Body of pancreas (tissue), 4 donors: ENCODE results near the gene PCGF3. TPM values are rescaled to one million over a fixed set of nuclear protein-coding genes. Genes with fewer than 3 reads are reported as not detected.
"Not testable (repeated sequence)": the region's sequence is repeated elsewhere in the genome, so short reads cannot be mapped to it uniquely, and the experiment has no call there.

Experiments used
- ATAC-seq: fragments of 150-250 bp; one replicate; pipeline ENCODE4 v1.9.1; 2016
- DNase-seq, 4 donors: peaks; one replicate each; pipeline ENCODE4 v3.0.0-alpha.2; 2019
- H3K27ac ChIP-seq, 4 donors: fragments of 200-600 bp; sonication (generic); 1 replicate in 3 of 4; 2 replicates in 1 of 4; pipeline versions ENCODE4 v1.5.1 to v1.6.1; 2016 to 2019; ENCODE audit warnings: mild to moderate bottlenecking in 1 of 4, mixed read lengths in 1 of 4, moderate library complexity in 1 of 4
- H3K27me3 ChIP-seq, 2 donors: fragments of 200-600 bp; sonication (generic); one replicate each; pipeline ENCODE4 v1.6.0; 2016; ENCODE audit warnings: mild to moderate bottlenecking in 1 of 2
- H3K36me3 ChIP-seq, 2 donors: fragments of 200-600 bp; sonication (generic); replicated peaks in 1 of 2; 2 replicates each; pipeline ENCODE4 v1.5.1; 2016; ENCODE audit warnings: low read depth in 2 of 2; ENCODE audit not compliant: insufficient read depth in 1 of 2
- H3K4me1 ChIP-seq: fragments of 200-600 bp; sonication (generic); one replicate; pipeline ENCODE4 v1.6.0; 2016
- H3K4me3 ChIP-seq, 2 donors: fragments of 200-600 bp; sonication (generic); 1 replicate in 1 of 2; 2 replicates in 1 of 2; pipeline ENCODE4 v1.5.1; 2016 to 2019
- H3K9me3 ChIP-seq, 3 donors: fragments of 200-600 bp; sonication (generic); 1 replicate in 2 of 3; 2 replicates in 1 of 3; pipeline ENCODE4 v1.5.1; 2016
- CTCF ChIP-seq, 7 experiments: fragments of 450-650 bp in 4 of 7; fragments of 200-600 bp in 3 of 7; sonication (generic) in 3 of 7; IDR thresholded peaks; one replicate each; pipeline ENCODE4 v1.5.1; 2016 to 2019; ENCODE audit warnings: antibody characterized with exemption in 7 of 7
- POLR2A ChIP-seq, 3 donors: fragments of 450-650 bp; IDR thresholded peaks; one replicate each; pipeline ENCODE4 v1.6.1; 2016; ENCODE audit warnings: antibody characterized with exemption in 3 of 3, mild to moderate bottlenecking in 2 of 3
- WGBS, 2 donors: methylation state at CpG; one replicate each; pipeline ENCODE4 v1.1.5; 2017; 5-methylcytosine and 5-hydroxymethylcytosine counted together
- intact Hi-C: fragments of 100-400 bp; cut with DNase I; formaldehyde crosslinking; loops from one replicate; pipeline ENCODE4 v1.15.1; 2023
- total RNA-seq, 2 donors: library from RNA; depleted of rRNA; stranded (reverse); fragments of >200 nt; gene quantifications; one replicate each; pipeline ENCODE4 v1.1.0, GENCODE V29; 2016

Gene PCGF3
- total RNA-seq, 2 donors from 2014 or later = 16.8 to 31.1 TPM

DNA sequence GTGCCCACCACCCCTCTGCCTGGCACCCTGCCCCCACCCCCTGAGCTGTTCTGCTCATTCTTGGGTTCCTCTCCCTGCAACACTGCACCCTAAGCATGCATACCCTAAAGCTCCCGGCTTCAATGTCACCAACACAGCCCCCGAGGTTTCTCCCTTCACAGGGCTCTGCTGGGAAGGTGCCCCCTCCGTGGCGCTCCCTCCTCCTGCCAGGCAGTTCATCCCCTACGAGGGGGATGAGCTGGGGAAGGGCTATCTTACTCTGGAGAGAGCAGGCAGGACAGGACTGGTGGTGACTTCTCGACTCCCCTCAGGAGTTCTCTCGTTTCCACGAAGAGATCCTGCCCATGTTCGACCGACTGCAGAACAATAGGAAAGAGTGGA, 38.1 kb upstream of the PCGF3 start:
- Histone ChIP-seq H3K36me3 (peaks cover 0 to 3% of the 10 kb centered on the region in 2 donors), H3K27me3 (no peaks in the 10 kb centered on the region), H3K4me1 (peaks cover 13% of the 10 kb centered on the region), H3K4me3 (no peak overlapping the region), H3K27ac (no peak overlapping the region), H3K9me3 (no peaks in the 10 kb centered on the region)
- intact Hi-C loops = no loop called here
- WGBS, 2 donors = 48 to 62% methylated on average over 9 to 10 of the region's 10 CpGs
- TF ChIP-seq POLR2A (IDR thresholded peaks at IDR 0.05) (no peak), CTCF (IDR thresholded peaks at IDR 0.05) (no peak)
- ATAC-seq = no peak
- peak in 1 of 4 donors; percentile 10 for DNase-seq

DNA sequence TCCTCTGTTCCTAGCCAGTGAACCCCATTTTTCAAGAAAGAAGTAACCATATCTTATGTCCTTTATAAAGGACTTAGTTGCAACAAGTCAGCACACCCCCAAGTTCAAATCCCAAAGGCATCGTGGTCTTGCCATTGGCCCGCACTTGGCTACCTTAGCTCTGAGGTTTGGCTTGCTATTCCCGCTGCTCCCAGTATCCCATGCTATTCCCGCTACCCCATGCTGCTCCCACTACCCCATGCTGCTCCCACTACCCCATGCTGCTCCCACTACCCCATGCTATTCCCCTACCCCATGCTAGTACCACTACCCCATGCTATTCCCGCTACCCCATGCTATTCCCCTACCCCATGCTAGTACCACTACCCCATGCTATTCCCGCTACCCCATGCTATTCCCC, 37.4 kb upstream of the PCGF3 start:
- H3K27ac ChIP-seq, H3K27me3 ChIP-seq, H3K9me3 ChIP-seq, H3K4me3 ChIP-seq, DNase-seq, ATAC-seq, H3K36me3 ChIP-seq, intact Hi-C loops: not testable (repeated sequence)
- peaks cover 15% of the 10 kb centered on the region for H3K4me1 ChIP-seq
- WGBS, 2 donors = 86 to 91% methylated on average over 6 of the region's 6 CpGs

DNA sequence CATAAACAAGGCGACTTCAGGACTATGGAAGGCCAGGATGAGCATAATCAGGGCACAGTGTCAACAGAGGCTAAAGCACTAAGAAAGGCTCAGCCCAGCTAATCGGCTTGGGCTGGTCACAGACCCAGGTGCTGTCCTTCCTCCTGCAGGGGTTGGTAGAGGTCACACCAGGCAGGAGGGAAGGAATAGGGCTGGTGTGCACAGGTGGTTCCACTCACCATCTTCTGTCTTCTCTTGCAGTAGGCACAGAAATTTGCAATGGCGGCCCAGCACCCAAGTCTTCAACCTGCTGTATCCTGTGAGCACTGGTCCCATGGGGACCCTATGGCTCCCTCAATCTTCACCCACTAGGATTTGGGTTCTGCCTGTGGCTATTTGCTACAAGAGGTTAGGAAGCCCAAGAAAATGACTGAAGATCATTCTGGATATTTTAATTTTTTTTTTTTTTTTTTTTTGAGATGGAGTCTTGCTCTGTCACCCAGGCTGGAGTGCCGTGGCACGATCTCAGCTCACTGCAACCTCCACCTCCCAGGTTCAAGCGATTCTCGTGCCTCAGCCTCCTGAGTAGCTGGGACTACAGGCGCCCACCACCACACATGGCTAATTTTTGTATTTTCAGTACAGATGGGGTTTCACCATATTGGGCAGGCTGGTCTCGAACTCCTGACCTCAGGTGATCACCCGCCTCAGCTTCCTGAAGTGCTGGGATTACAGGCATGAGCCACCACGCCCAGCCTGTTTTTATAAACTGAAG, 35.6 kb upstream of the PCGF3 start:
- DNase-seq, H3K27ac ChIP-seq, ATAC-seq, H3K4me3 ChIP-seq, H3K27me3 ChIP-seq, H3K9me3 ChIP-seq, intact Hi-C loops, H3K36me3 ChIP-seq: not testable (repeated sequence)
- peaks cover 12% of the 10 kb centered on the region for H3K4me1 ChIP-seq
- 90 to 91% methylated on average over 11 of the region's 11 CpGs for WGBS, 2 donors

GRCh38 chr4:671769-672168, 33.9 kb upstream of the PCGF3 start:
- no peak overlapping the region for H3K27ac ChIP-seq
- H3K27me3 ChIP-seq = no peaks in the 10 kb centered on the region
- H3K9me3 ChIP-seq = no peaks in the 10 kb centered on the region
- intact Hi-C loops = no loop called here
- H3K4me1 ChIP-seq = peaks cover 25% of the 10 kb centered on the region
- ATAC-seq = no peak
- 100% methylated on average over 3 of the region's 3 CpGs; no CpG with 5 or more reads in 1 of the 2 donors for WGBS, 2 donors
- DNase-seq = no peak
- peaks cover 0 to 3% of the 10 kb centered on the region in 2 donors for H3K36me3 ChIP-seq
- TF ChIP-seq POLR2A (IDR thresholded peaks at IDR 0.05) (no peak), CTCF (IDR thresholded peaks at IDR 0.05) (no peak)
- H3K4me3 ChIP-seq = no peak overlapping the region

DNA sequence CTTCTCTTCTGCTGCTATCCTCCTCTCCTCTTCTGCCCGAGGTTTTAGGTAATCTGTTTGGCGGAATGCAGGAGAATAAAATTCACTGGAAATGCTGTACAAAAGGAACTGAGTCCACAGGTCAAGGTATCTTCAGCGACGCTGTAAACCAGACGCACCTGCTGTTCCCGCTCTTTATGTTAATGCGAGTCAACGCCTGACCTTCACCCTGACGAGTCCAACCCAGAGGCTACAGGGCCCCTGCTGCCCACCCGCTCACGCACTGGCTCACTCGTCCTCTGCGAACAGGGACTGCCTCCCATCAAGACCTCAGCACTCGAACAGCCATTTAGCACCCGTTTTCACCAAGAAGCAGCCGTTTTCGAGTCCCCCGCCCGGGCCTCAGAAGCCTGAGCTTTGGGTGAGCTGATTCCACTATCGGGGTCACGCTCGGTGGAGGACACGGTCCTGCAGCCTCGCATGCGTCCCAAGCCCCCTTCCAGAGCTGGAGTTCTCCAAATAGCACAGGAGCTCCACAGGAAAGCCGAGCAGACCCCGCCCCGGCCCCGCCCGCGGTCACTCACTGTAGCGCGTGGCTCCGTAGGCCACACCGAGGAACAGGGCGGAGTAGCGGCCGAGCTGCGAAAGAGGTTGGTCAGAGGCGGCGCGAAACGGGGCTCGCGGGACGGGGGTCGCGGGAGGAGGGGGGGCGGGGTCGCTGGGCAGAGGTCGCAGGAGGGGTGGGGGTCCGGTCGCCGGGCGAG, 32.1 kb upstream of the PCGF3 start:
- Histone ChIP-seq H3K4me1 (peaks cover 38% of the 10 kb centered on the region), H3K36me3 (peaks cover 0 to 3% of the 10 kb centered on the region in 2 donors)
- ATAC-seq = no peak

More for the DNA sequence above, 32.1 kb upstream of the PCGF3 start:
- peak overlapping the region in 3 of 4 donors; percentile 82 to 94 (median 90) for H3K27ac ChIP-seq
- intact Hi-C loops = no loop called here
- H3K27me3 ChIP-seq = no peaks in the 10 kb centered on the region
- 5 to 32% methylated on average over 4 to 55 of the region's 55 CpGs for WGBS, 2 donors
- no peak for TF ChIP-seq POLR2A (IDR thresholded peaks at IDR 0.05)
- no peak for TF ChIP-seq CTCF (IDR thresholded peaks at IDR 0.05)
- H3K4me3 ChIP-seq = peak overlapping the region; percentile 24 to 70
- DNase-seq = peak in 3 of 4 donors; percentile 47 to 53 (median 49)
- H3K9me3 ChIP-seq = no peaks in the 10 kb centered on the region
